Measurements from ENCODE around the gene GIT2.

GIT2 gene

GRCh38 chr12:109972821-109973220, 23.3 kb downstream of the GIT2 start:
- no peak for DNase-seq (ENCODE audit: low spot score)

GRCh38 chr12:109968801-109969200, 27.4 kb downstream of the GIT2 start:
- no peak for DNase-seq (ENCODE audit: low spot score)

GRCh38 chr12:109968032-109968420, 28.1 kb downstream of the GIT2 start:
- no peak for DNase-seq (ENCODE audit: low spot score)

GRCh38 chr12:109967383-109968031, 28.7 kb downstream of the GIT2 start:
- no peak for DNase-seq (ENCODE audit: low spot score)

GRCh38 chr12:109966546-109966945, 29.6 kb downstream of the GIT2 start:
- no peak for DNase-seq (ENCODE audit: low spot score)

- DNase-seq (ENCODE audit: low spot score) = no peak
These were observed 32.3 kb downstream of the GIT2 start for GRCh38 chr12:109963743-109964429.

- DNase-seq (ENCODE audit: low spot score) = no peak
These were observed 32.8 kb downstream of the GIT2 start for GRCh38 chr12:109963330-109963729.

- DNase-seq (ENCODE audit: low spot score) = no peak
These were observed 33.8 kb downstream of the GIT2 start for GRCh38 chr12:109962398-109962797.

GRCh38 chr12:109961612-109962011, 34.6 kb downstream of the GIT2 start:
- DNase-seq (ENCODE audit: low spot score) = no peak

- DNase-seq (ENCODE audit: low spot score) = no peak
These were observed 35.0 kb downstream of the GIT2 start for GRCh38 chr12:109961201-109961600.

GRCh38 chr12:109959411-109960093, 36.6 kb downstream of the GIT2 start:
- DNase-seq (ENCODE audit: low spot score) = no peak

GRCh38 chr12:109958374-109958773, 37.8 kb downstream of the GIT2 start:
- DNase-seq (ENCODE audit: low spot score) = no peak

- DNase-seq (ENCODE audit: low spot score) = no peak
These were observed 42.5 kb downstream of the GIT2 start for GRCh38 chr12:109953656-109954055.

- no peak for DNase-seq (ENCODE audit: low spot score)
These were observed 43.3 kb downstream of the GIT2 start for GRCh38 chr12:109952873-109953272.

- no peak for DNase-seq (ENCODE audit: low spot score)
These were observed 43.9 kb downstream of the GIT2 start for GRCh38 chr12:109952160-109952858.

GRCh38 chr12:109951751-109952150, 44.4 kb downstream of the GIT2 start:
- DNase-seq (ENCODE audit: low spot score) = no peak

GRCh38 chr12:109951136-109951535, 45.0 kb downstream of the GIT2 start:
- no peak for DNase-seq (ENCODE audit: low spot score)

GRCh38 chr12:109950625-109951024, 45.5 kb downstream of the GIT2 start:
- no peak for DNase-seq (ENCODE audit: low spot score)

- no peak for DNase-seq (ENCODE audit: low spot score)
These were observed 47.1 kb downstream of the GIT2 start for GRCh38 chr12:109949089-109949488.

GRCh38 chr12:109948368-109948767, 47.8 kb downstream of the GIT2 start:
- DNase-seq (ENCODE audit: low spot score) = no peak

GRCh38 chr12:109947521-109947920, 48.6 kb downstream of the GIT2 start:
- no peak for DNase-seq (ENCODE audit: low spot score)

GRCh38 chr12:109946913-109947312, 49.3 kb downstream of the GIT2 start:
- DNase-seq (ENCODE audit: low spot score) = no peak

GRCh38 chr12:109946505-109946904, 49.7 kb downstream of the GIT2 start:
- DNase-seq (ENCODE audit: low spot score) = no peak

All from putamen (tissue), 1 donor.